ENCODE measurements around the gene PRG2. TPM values are rescaled to one million over a fixed set of nuclear protein-coding genes. Genes with fewer than 3 reads are reported as not detected.

Gene PRG2
- total and polyA plus RNA-seq, 2 of the 13 experiments (the other 11 are each of a cell fraction or from before 2014, with no cell fraction given): not detected

DNA sequence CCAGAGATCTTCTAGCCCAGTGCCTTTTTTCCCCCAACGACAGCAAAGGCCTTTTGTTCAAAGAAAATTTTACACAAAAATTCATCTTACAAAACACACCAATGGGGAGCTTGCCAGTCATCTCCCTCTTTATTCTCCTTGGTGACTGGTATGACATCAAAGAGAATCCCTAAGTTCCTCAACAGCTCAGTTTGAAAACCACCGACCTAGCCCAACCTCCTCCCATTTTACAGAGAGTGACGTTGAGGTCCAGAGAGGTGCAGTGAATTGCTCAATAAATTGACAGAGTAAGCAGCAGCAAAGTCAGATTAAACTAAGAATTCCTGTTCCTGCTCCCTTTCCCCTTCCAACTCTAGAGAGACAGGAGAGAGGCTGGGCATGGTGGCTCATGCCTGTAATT, 28.7 kb upstream of the PRG2 start:
- intact Hi-C loops (cut with micrococcal nuclease; ENCODE audit: unreplicated experiment) (no loop called here), in situ Hi-C loops (cut with HindIII; ENCODE audit: extremely low pct_ligation_motif_present, low pct_unique_long_range_greater_than_20kb) (no loop called here)
- Histone ChIP-seq H4K20me1 (ENCODE audit: insufficient read depth, low read length) (no peaks in the 10 kb centered on the region), H3K4me2 (ENCODE audit: low read depth, low read length) (no peak overlapping the region), H3K36me3 (replicated peaks in 1 of 2; ENCODE audit: control insufficient read depth in 1 of 2, insufficient read depth in 2 of 2, low read length in 2 of 2) (no peaks in the 10 kb centered on the region), H3K9me3 (ENCODE audit: low read length) (no peaks in the 10 kb centered on the region), H3K4me3 (replicated peaks in 1 of 3; ENCODE audit: insufficient read depth in 1 of 3, low read depth in 2 of 3, low read length in 3 of 3) (no peak overlapping the region), H3K27ac (ENCODE audit: extremely low read length, insufficient read depth, low read length) (no peak overlapping the region), H2AFZ (ENCODE audit: low read length) (no peak overlapping the region), H3K4me1 (ENCODE audit: insufficient read depth, low read length) (peaks cover 5% of the 10 kb centered on the region), H3K9ac (ENCODE audit: insufficient read depth, low read depth, low read length) (no peak overlapping the region), H3K27me3 (ENCODE audit: control insufficient read depth in 1 of 2, insufficient read depth in 2 of 2, low read length in 2 of 2) (peaks cover 0 to 9% of the 10 kb centered on the region in 2 experiments; a peak in 2 of 5 replicates), H3K79me2 (ENCODE audit: insufficient read depth, low read length) (no peaks in the 10 kb centered on the region)
- ChIA-PET POLR2A (no interaction called here), CTCF (ENCODE audit: low intra/inter-chr PET ratio, low total read pairs) (no interaction called here)
- no peak for ATAC-seq
- no peak for FAIRE-seq
- DNase-seq (ENCODE audit: low spot score): no peak
- WGBS (ENCODE audit: low lambda C conversion rate): 11% methylated on average over 3 of the region's 3 CpGs
- no TSS peak for BruUV-seq (replicated peaks)
- TF ChIP-seq ZNF629 (CRISPR knock-in tag; conservative IDR thresholded peaks at IDR 0.05) (peak; percentile 47), ZNF709 (CRISPR knock-in tag; IDR thresholded peaks at IDR 0.05) (no peak)

DNA sequence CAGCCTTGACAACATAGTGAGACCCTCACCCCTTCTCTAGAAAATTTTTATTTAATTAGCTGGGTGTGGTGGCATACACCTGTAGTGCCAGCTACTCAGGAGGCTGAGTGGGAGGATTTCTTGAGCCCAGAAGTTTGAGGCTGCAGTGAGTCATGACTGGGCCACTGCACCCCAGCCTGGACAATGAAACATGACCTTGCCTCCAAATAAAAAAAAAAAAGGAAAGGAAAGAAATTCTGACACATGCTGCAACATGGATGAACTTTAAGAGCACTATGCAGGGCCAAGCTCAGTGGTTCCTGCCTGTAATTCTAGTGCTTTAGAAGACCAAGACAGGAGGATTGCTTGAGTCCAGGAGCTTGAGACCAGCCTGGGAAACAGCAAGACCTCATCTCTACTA, 27.7 kb upstream of the PRG2 start:
- BruUV-seq (replicated peaks): no TSS peak
- no peak for ATAC-seq
- no peak overlapping the region for H3K4me2 ChIP-seq (ENCODE audit: low read depth, low read length)
- no peak overlapping the region for H3K27ac ChIP-seq (ENCODE audit: extremely low read length, insufficient read depth, low read length)
- no peak for FAIRE-seq
- DNase-seq (ENCODE audit: low spot score): no peak
- in situ Hi-C loops (cut with HindIII; ENCODE audit: extremely low pct_ligation_motif_present, low pct_unique_long_range_greater_than_20kb) (no loop called here), intact Hi-C loops (cut with micrococcal nuclease; ENCODE audit: unreplicated experiment) (no loop called here)
- H3K79me2 ChIP-seq (ENCODE audit: insufficient read depth, low read length): no peaks in the 10 kb centered on the region
- H3K4me3 ChIP-seq (replicated peaks in 1 of 3; ENCODE audit: insufficient read depth in 1 of 3, low read depth in 2 of 3, low read length in 3 of 3): no peak overlapping the region
- H3K27me3 ChIP-seq (ENCODE audit: control insufficient read depth in 1 of 2, insufficient read depth in 2 of 2, low read length in 2 of 2): peaks cover 0 to 9% of the 10 kb centered on the region in 2 experiments; a peak in 2 of 5 replicates
- CTCF ChIA-PET (ENCODE audit: low intra/inter-chr PET ratio, low total read pairs): no interaction called here
- H3K9ac ChIP-seq (ENCODE audit: insufficient read depth, low read depth, low read length): no peak overlapping the region
- TF ChIP-seq, protein P1, sequence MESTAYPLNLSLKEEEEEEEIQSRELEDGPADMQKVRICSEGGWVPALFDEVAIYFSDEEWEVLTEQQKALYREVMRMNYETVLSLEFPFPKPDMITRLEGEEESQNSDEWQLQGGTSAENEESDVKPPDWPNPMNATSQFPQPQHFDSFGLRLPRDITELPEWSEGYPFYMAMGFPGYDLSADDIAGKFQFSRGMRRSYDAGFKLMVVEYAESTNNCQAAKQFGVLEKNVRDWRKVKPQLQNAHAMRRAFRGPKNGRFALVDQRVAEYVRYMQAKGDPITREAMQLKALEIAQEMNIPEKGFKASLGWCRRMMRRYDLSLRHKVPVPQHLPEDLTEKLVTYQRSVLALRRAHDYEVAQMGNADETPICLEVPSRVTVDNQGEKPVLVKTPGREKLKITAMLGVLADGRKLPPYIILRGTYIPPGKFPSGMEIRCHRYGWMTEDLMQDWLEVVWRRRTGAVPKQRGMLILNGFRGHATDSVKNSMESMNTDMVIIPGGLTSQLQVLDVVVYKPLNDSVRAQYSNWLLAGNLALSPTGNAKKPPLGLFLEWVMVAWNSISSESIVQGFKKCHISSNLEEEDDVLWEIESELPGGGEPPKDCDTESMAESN (CRISPR knock-in tag; conservative IDR thresholded peaks at IDR 0.05): no peak
- TF ChIP-seq ZZZ3 (CRISPR knock-in tag; IDR thresholded peaks at IDR 0.05; ENCODE audit: borderline replicate concordance) (no peak), DR1 (CRISPR knock-in tag; IDR thresholded peaks at IDR 0.05) (no peak), ZNF652 (CRISPR knock-in tag; IDR thresholded peaks at IDR 0.05; ENCODE audit: borderline replicate concordance, low read depth) (no peak), ZNF567 (CRISPR knock-in tag; IDR thresholded peaks at IDR 0.05; ENCODE audit: borderline replicate concordance) (no peak)
- TF ChIP-seq, protein P2, sequence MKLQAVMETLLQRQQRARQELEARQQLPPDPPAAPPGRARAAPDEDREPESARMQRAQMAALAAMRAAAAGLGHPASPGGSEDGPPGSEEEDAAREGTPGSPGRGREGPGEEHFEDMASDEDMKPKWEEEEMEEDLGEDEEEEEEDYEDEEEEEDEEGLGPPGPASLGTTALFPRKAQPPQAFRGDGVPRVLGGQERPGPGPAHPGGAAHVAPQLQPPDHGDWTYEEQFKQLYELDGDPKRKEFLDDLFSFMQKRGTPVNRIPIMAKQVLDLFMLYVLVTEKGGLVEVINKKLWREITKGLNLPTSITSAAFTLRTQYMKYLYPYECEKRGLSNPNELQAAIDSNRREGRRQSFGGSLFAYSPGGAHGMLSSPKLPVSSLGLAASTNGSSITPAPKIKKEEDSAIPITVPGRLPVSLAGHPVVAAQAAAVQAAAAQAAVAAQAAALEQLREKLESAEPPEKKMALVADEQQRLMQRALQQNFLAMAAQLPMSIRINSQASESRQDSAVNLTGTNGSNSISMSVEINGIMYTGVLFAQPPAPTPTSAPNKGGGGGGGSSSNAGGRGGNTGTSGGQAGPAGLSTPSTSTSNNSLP (IDR thresholded peaks at IDR 0.05; ENCODE audit: low read depth, low read length): no peak
- TF ChIP-seq, protein P3, sequence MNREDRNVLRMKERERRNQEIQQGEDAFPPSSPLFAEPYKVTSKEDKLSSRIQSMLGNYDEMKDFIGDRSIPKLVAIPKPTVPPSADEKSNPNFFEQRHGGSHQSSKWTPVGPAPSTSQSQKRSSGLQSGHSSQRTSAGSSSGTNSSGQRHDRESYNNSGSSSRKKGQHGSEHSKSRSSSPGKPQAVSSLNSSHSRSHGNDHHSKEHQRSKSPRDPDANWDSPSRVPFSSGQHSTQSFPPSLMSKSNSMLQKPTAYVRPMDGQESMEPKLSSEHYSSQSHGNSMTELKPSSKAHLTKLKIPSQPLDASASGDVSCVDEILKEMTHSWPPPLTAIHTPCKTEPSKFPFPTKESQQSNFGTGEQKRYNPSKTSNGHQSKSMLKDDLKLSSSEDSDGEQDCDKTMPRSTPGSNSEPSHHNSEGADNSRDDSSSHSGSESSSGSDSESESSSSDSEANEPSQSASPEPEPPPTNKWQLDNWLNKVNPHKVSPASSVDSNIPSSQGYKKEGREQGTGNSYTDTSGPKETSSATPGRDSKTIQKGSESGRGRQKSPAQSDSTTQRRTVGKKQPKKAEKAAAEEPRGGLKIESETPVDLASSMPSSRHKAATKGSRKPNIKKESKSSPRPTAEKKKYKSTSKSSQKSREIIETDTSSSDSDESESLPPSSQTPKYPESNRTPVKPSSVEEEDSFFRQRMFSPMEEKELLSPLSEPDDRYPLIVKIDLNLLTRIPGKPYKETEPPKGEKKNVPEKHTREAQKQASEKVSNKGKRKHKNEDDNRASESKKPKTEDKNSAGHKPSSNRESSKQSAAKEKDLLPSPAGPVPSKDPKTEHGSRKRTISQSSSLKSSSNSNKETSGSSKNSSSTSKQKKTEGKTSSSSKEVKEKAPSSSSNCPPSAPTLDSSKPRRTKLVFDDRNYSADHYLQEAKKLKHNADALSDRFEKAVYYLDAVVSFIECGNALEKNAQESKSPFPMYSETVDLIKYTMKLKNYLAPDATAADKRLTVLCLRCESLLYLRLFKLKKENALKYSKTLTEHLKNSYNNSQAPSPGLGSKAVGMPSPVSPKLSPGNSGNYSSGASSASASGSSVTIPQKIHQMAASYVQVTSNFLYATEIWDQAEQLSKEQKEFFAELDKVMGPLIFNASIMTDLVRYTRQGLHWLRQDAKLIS (CRISPR knock-in tag; IDR thresholded peaks at IDR 0.05): no peak
- no peaks in the 10 kb centered on the region for H4K20me1 ChIP-seq (ENCODE audit: insufficient read depth, low read length)
- no peaks in the 10 kb centered on the region for H3K9me3 ChIP-seq (ENCODE audit: low read length)
- H3K36me3 ChIP-seq (replicated peaks in 1 of 2; ENCODE audit: control insufficient read depth in 1 of 2, insufficient read depth in 2 of 2, low read length in 2 of 2): no peaks in the 10 kb centered on the region
- no peak overlapping the region for H2AFZ ChIP-seq (ENCODE audit: low read length)
- POLR2A ChIA-PET: no interaction called here
- no peaks in the 10 kb centered on the region for H3K4me1 ChIP-seq (ENCODE audit: insufficient read depth, low read length)
